Neuronal stem cell (in vitro differentiated cells): ENCODE measurements around the gene AFF3.

ENCODE experiments used
- DNase-seq: peaks from one replicate; pipeline ENCODE4 v3.0.0-alpha.2; 2013; ENCODE audit warnings: low spot score
- H2AFZ ChIP-seq: one replicate; pipeline ENCODE4 v1.6.1; 2013; ENCODE audit warnings: mild to moderate bottlenecking, low read length, inconsistent platforms
- H2AK5ac ChIP-seq: 2 replicates; pipeline ENCODE4 v1.6.1; 2013; ENCODE audit warnings: low read depth, mild to moderate bottlenecking, inconsistent platforms, low read length, moderate library complexity, mixed read lengths
- H2BK120ac ChIP-seq: 2 replicates; pipeline ENCODE4 v1.6.1; 2013; ENCODE audit warnings: low read depth, mild to moderate bottlenecking, inconsistent platforms, low read length, moderate library complexity, mixed read lengths
- H2BK12ac ChIP-seq: one replicate; pipeline ENCODE4 v1.6.1; 2013; ENCODE audit warnings: low read length, inconsistent platforms
- H2BK15ac ChIP-seq: 2 replicates; pipeline ENCODE4 v1.6.1; 2013; ENCODE audit warnings: mild to moderate bottlenecking, low read length, inconsistent platforms, mixed read lengths
- H2BK5ac ChIP-seq: one replicate; pipeline ENCODE4 v1.6.1; 2013; ENCODE audit warnings: inconsistent platforms, mild to moderate bottlenecking, low read length, moderate library complexity
- H3K14ac ChIP-seq: one replicate; pipeline ENCODE4 v1.6.1; 2013; ENCODE audit warnings: low read length, inconsistent platforms
- H3K18ac ChIP-seq: 2 replicates; pipeline ENCODE4 v1.6.1; 2013; ENCODE audit warnings: low read length, inconsistent platforms
- H3K23ac ChIP-seq: 2 replicates; pipeline ENCODE4 v1.6.1; 2013; ENCODE audit warnings: low read depth, mild to moderate bottlenecking, mixed read lengths, low read length, inconsistent platforms; ENCODE audit not compliant: poor library complexity
- H3K27ac ChIP-seq: replicated peaks from 3 replicates; pipeline ENCODE4 v1.5.1; 2013; ENCODE audit warnings: low read length, inconsistent platforms
- H3K27me3 ChIP-seq, 3 experiments: 2 replicates each; pipeline ENCODE4 v1.6.1; 2013; ENCODE audit warnings: low read length in 3 of 3, mild to moderate bottlenecking in 2 of 3, inconsistent platforms in 1 of 3, low read depth in 1 of 3, mixed read lengths in 1 of 3, moderate library complexity in 1 of 3; ENCODE audit not compliant: control insufficient read depth in 3 of 3, insufficient read depth in 3 of 3
- H3K36me3 ChIP-seq, 2 donors: replicated peaks in 1 of 2; 2 replicates each; pipeline ENCODE4 v1.6.1; 2013; ENCODE audit warnings: low read length in 2 of 2; ENCODE audit not compliant: control insufficient read depth in 2 of 2, insufficient read depth in 2 of 2
- H3K4ac ChIP-seq: 2 replicates; pipeline ENCODE4 v1.6.1; 2013; ENCODE audit warnings: inconsistent platforms, mild to moderate bottlenecking, low read length, moderate library complexity
- H3K4me1 ChIP-seq, 2 donors: 1 replicate in 1 of 2; 2 replicates in 1 of 2; pipeline ENCODE4 v1.6.1; 2013; ENCODE audit warnings: low read length in 2 of 2, low read depth in 1 of 2; ENCODE audit not compliant: control insufficient read depth in 2 of 2, insufficient read depth in 1 of 2
- H3K4me2 ChIP-seq: one replicate; pipeline ENCODE4 v1.6.1; 2013; ENCODE audit warnings: mild to moderate bottlenecking, low read length, inconsistent platforms; ENCODE audit not compliant: insufficient read depth, poor library complexity, severe bottlenecking
- H3K4me3 ChIP-seq, 2 donors: 2 replicates each; pipeline ENCODE4 v1.5.1; 2013; ENCODE audit warnings: low read length in 2 of 2, mild to moderate bottlenecking in 2 of 2, inconsistent platforms in 1 of 2, moderate library complexity in 1 of 2
- H3K79me1 ChIP-seq: one replicate; pipeline ENCODE4 v1.6.1; 2013; ENCODE audit warnings: low read depth, mild to moderate bottlenecking, inconsistent platforms, low read length, moderate library complexity
- H3K9ac ChIP-seq: one replicate; pipeline ENCODE4 v1.6.1; 2013; ENCODE audit warnings: mild to moderate bottlenecking, low read depth, low read length, inconsistent platforms; ENCODE audit not compliant: poor library complexity
- H3K9me3 ChIP-seq, 2 donors: replicated peaks in 1 of 2; 2 replicates each; pipeline versions ENCODE3 to v1.6.1; 2013; ENCODE audit warnings: low read length in 2 of 2, mild to moderate bottlenecking in 2 of 2, inconsistent platforms in 1 of 2, low read depth in 1 of 2, mixed read lengths in 1 of 2, moderate library complexity in 1 of 2; ENCODE audit not compliant: control insufficient read depth in 2 of 2, insufficient read depth in 1 of 2
- H4K8ac ChIP-seq: one replicate; pipeline ENCODE4 v1.6.1; 2013; ENCODE audit warnings: low read depth, mild to moderate bottlenecking, inconsistent platforms, low read length, moderate library complexity
- H4K91ac ChIP-seq: one replicate; pipeline ENCODE4 v1.6.1; 2013; ENCODE audit warnings: low read length, low read depth, mild to moderate bottlenecking, inconsistent platforms; ENCODE audit not compliant: poor library complexity
- WGBS, 2 donors: extraction: QIAGEN DNeasy Blood & Tissue Kit; methylation state at CpG; one replicate each; pipeline ENCODE4 v1.1.7; 2013; ENCODE audit warnings: missing lambda C conversion rate in 2 of 2, mixed read lengths in 1 of 2; ENCODE audit not compliant: insufficient read length in 2 of 2, insufficient replicate concordance in 1 of 2; ENCODE audit errors: extremely low coverage in 2 of 2; 5-methylcytosine and 5-hydroxymethylcytosine counted together

Gene AFF3

DNA sequence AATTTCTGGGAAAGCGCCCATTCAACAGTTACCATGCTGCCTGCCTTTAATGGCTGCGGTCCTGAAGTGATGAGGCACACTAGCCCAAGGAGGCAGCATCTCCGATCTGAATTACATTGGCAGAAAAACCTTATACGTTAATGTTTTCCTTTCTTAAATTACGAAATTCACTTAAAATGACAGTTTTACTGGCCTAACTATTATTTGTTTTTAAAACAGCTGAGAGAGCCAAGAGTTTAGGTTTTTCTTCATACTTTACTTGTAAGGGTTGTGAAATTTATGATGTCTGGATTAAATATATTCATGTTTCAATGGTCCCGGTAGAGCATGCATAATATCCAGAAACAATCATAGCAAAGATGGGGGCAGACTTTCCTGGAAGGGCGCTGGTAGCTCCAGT is 537.4 kb downstream of the AFF3 start:
- no peaks in the 10 kb centered on the region for H3K9me3 ChIP-seq
- H2AFZ ChIP-seq: no peak overlapping the region
- no peak overlapping the region for H3K27ac ChIP-seq
- H3K27me3 ChIP-seq: no peaks in the 10 kb centered on the region
- H2AK5ac ChIP-seq: no peak overlapping the region
- H3K23ac ChIP-seq: no peak overlapping the region
- H4K91ac ChIP-seq: no peak overlapping the region
- H2BK5ac ChIP-seq: no peak overlapping the region
- H2BK12ac ChIP-seq: no peak overlapping the region
- no peaks in the 10 kb centered on the region for H3K79me1 ChIP-seq
- H3K4ac ChIP-seq: no peak overlapping the region
- no peak overlapping the region for H2BK15ac ChIP-seq
- no peaks in the 10 kb centered on the region for H3K36me3 ChIP-seq
- H3K4me3 ChIP-seq: no peak overlapping the region
- DNase-seq: no peak
- peak overlapping the region; percentile 54 for H3K18ac ChIP-seq
- H3K14ac ChIP-seq: no peak overlapping the region
- H3K4me2 ChIP-seq: no peak overlapping the region
- H2BK120ac ChIP-seq: no peak overlapping the region
- H3K9ac ChIP-seq: no peak overlapping the region
- peaks cover 0 to 12% of the 10 kb centered on the region in 2 donors for H3K4me1 ChIP-seq
- no peak overlapping the region for H4K8ac ChIP-seq
- WGBS, 2 donors: no CpG with 5 or more reads among the region's 7 CpGs

DNA sequence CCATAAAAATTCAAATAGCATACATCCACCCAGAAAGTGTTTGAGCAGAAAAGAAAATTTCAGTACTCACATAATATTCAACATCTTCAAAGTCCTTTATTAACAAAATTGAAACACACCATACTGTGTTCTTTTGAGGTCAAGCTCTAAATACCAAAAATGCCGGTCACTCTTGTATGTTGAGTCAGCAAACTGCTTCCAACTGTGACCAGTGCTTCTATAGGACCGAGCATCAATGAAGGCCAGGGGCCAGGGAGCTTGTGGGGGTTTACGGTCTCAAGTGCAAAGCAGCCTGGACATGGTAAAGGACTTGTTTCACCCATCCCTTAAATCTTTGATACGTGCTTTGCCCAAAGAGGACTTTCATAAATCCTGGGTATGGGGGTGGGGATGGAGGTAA is 539.9 kb downstream of the AFF3 start:
- no peak overlapping the region for H2BK12ac ChIP-seq
- no peak overlapping the region for H2AK5ac ChIP-seq
- no peak overlapping the region for H2BK120ac ChIP-seq
- H3K79me1 ChIP-seq: no peaks in the 10 kb centered on the region
- H3K9me3 ChIP-seq: no peaks in the 10 kb centered on the region
- H3K4ac ChIP-seq: no peak overlapping the region
- H2BK5ac ChIP-seq: no peak overlapping the region
- no peak overlapping the region for H2BK15ac ChIP-seq
- H4K8ac ChIP-seq: no peak overlapping the region
- no peak overlapping the region for H3K4me2 ChIP-seq
- H3K18ac ChIP-seq: no peak overlapping the region
- peaks cover 0 to 15% of the 10 kb centered on the region in 2 donors for H3K4me1 ChIP-seq
- H3K27ac ChIP-seq: no peak overlapping the region
- no peaks in the 10 kb centered on the region for H3K27me3 ChIP-seq
- no peak overlapping the region for H3K23ac ChIP-seq
- DNase-seq: no peak
- no peak overlapping the region for H4K91ac ChIP-seq
- no peaks in the 10 kb centered on the region for H3K36me3 ChIP-seq
- no peak overlapping the region for H3K14ac ChIP-seq
- peak overlapping the region; percentile 13 for H2AFZ ChIP-seq
- WGBS, 2 donors: no CpG with 5 or more reads among the region's 4 CpGs
- no peak overlapping the region for H3K9ac ChIP-seq
- H3K4me3 ChIP-seq: no peak overlapping the region

DNA sequence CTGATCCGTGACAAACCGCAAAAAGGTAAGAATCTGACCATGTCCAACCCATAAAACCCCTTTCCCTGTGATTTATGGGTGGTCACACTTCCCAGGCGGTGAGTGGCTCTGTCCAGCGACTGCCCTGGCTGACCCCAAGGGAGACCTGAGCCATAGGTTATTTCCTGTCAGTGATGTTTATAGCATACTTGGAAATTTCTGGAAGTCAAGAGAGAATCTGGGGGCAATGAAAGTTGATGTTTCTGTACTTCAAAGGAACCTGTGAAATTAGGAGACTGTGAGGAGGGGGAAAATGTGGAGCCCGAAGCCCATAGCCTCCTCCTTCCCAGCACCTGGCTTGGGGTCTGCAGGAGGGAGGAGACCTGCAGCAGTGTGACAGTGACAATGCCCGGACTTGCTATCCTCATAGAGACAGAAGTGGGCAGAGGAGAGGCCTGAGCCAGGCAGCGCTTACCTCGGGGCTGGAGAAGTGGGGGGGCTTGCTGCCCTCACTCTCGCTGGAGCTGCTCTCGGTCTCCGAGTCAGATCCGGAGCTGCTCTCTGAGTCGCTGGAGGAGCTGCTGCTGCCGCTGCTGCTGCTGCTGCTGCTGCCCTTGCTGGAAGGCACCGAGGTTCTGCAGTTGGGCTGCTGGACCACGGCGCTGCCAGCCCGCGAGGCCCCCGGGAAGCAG is 541.3 kb downstream of the AFF3 start:
- Histone ChIP-seq H4K91ac (no peak overlapping the region), H3K27me3 (no peaks in the 10 kb centered on the region), H3K4ac (no peak overlapping the region), H3K27ac (no peak overlapping the region), H2BK5ac (no peak overlapping the region), H3K23ac (peak overlapping the region; percentile 6), H3K4me1 (peaks cover 0 to 15% of the 10 kb centered on the region in 2 donors), H3K4me3 (no peak overlapping the region), H3K18ac (no peak overlapping the region), H3K9me3 (no peaks in the 10 kb centered on the region), H2BK12ac (no peak overlapping the region), H3K9ac (no peak overlapping the region), H2BK120ac (no peak overlapping the region), H4K8ac (no peak overlapping the region), H3K36me3 (no peaks in the 10 kb centered on the region), H3K79me1 (no peaks in the 10 kb centered on the region), H2AK5ac (no peak overlapping the region), H3K4me2 (no peak overlapping the region), H3K14ac (no peak overlapping the region), H2BK15ac (no peak overlapping the region), H2AFZ (peak overlapping the region; percentile 20)
- no CpG with 5 or more reads among the region's 20 CpGs for WGBS, 2 donors
- no peak for DNase-seq

DNA sequence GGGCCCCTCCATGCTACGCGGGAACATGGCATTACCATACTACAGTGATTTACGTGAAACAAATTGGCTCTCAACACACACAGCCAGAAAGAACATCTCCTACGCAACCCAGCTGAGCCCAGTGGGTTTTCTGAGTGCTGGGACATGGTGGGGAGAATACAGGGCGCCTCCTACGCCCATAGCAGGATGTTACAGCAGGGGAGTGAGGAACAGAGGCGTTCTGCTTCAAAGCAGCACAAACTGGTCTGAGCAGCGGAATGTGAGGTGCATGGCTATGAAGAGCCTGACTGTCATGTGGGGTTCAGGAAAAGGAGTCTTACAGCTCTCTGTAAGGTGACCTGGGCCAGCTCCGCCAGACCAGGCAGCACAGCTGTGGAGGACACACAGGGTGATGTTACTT is 543.9 kb downstream of the AFF3 start:
- no peak overlapping the region for H3K27ac ChIP-seq
- H3K36me3 ChIP-seq: no peaks in the 10 kb centered on the region
- no peak overlapping the region for H2BK15ac ChIP-seq
- no peak overlapping the region for H2AK5ac ChIP-seq
- H2BK5ac ChIP-seq: no peak overlapping the region
- DNase-seq: no peak
- H4K91ac ChIP-seq: no peak overlapping the region
- no peak overlapping the region for H2AFZ ChIP-seq
- no peak overlapping the region for H2BK120ac ChIP-seq
- no peak overlapping the region for H3K23ac ChIP-seq
- no peak overlapping the region for H3K18ac ChIP-seq
- no peak overlapping the region for H3K4me2 ChIP-seq
- no peak overlapping the region for H3K4me3 ChIP-seq
- H3K4ac ChIP-seq: no peak overlapping the region
- no peak overlapping the region for H4K8ac ChIP-seq
- H3K14ac ChIP-seq: no peak overlapping the region
- H3K79me1 ChIP-seq: no peaks in the 10 kb centered on the region
- H3K4me1 ChIP-seq: peaks cover 9 to 15% of the 10 kb centered on the region in 2 donors
- no peaks in the 10 kb centered on the region for H3K27me3 ChIP-seq
- WGBS, 2 donors: no CpG with 5 or more reads among the region's 9 CpGs
- H2BK12ac ChIP-seq: no peak overlapping the region
- H3K9ac ChIP-seq: no peak overlapping the region
- no peaks in the 10 kb centered on the region for H3K9me3 ChIP-seq
